HG02981 (cell line): ENCODE data around the gene DOK3.

ENCODE experiments used
- ATAC-seq: cut with Tn5 transposase; IDR thresholded peaks from one replicate; pipeline ENCODE4 v1.9.1; 2021; ENCODE audit warnings: mild to moderate bottlenecking, moderate library complexity; ENCODE audit not compliant: unreplicated experiment

The DOK3 gene

DNA sequence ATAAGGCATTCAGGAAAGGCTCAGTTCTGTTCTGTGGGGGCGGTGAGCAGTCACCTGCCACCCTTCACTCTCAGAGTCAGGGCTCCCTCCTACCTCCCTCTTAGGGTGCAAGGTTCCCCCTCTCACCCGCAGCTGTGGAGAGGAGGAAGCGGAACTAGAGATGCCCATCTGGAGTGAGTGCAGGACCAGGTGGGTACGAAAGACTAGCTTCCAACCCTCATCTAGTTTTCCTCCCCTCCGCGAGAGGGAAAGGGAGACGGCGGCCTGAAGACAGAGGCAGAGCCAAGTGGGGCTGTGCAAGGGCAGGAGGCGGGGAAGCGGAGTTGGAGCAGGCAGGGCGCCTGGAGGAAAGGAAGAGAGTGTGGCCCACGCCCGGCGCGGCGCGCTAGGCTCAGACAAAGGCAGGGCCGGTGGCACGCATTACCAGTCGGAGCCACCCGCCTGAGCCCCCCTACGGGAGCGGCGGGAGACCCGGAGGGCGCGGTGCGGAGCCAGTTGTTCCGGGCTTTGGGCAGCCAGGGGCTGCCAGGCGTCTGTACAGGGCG, 55.7 kb downstream of the DOK3 start:
- ATAC-seq: peak; percentile 1

GRCh38 chr5:177452688-177453638, 56.7 kb downstream of the DOK3 start:
- ATAC-seq: no peak
